Mesendoderm (in vitro differentiated cells): Measurements from ENCODE around the gene CENPM.

Source experiments
- DNase-seq: peaks from one replicate; pipeline ENCODE4 v3.0.0; 2013
- H2AK5ac ChIP-seq: 2 replicates; pipeline ENCODE4 v1.6.1; 2013; ENCODE audit warnings: low read length, inconsistent platforms
- H2BK120ac ChIP-seq: 2 replicates; pipeline ENCODE4 v1.6.1; 2013; ENCODE audit warnings: low read depth, mild to moderate bottlenecking, low read length, moderate library complexity, mixed read lengths
- H2BK15ac ChIP-seq: replicated peaks from 2 replicates; pipeline ENCODE4 v1.6.1; 2013; ENCODE audit warnings: low read depth, mild to moderate bottlenecking, moderate library complexity
- H2BK5ac ChIP-seq: 2 replicates; pipeline ENCODE4 v1.6.1; 2013; ENCODE audit warnings: low read length, inconsistent platforms
- H3K18ac ChIP-seq: 2 replicates; pipeline ENCODE4 v1.6.1; 2013; ENCODE audit warnings: mild to moderate bottlenecking, low read length, mixed read lengths
- H3K23ac ChIP-seq: one replicate; pipeline ENCODE4 v1.6.1; 2013; ENCODE audit warnings: low read length
- H3K27ac ChIP-seq: 2 replicates; pipeline ENCODE4 v1.5.1; 2013; ENCODE audit warnings: low read depth, mild to moderate bottlenecking, inconsistent platforms, low read length, moderate library complexity
- H3K27me3 ChIP-seq: 2 replicates; pipeline ENCODE4 v1.6.1; 2013; ENCODE audit warnings: low read length, control low read depth, mild to moderate bottlenecking, inconsistent platforms; ENCODE audit not compliant: insufficient read depth, poor library complexity
- H3K36me3 ChIP-seq: 2 replicates; pipeline ENCODE4 v1.6.1; 2013; ENCODE audit warnings: low read length, inconsistent platforms; ENCODE audit not compliant: control insufficient read depth, insufficient read depth
- H3K4ac ChIP-seq: one replicate; pipeline ENCODE4 v1.6.1; 2013; ENCODE audit warnings: low read depth, mild to moderate bottlenecking, low read length, moderate library complexity
- H3K4me1 ChIP-seq: 2 replicates; pipeline ENCODE4 v1.6.1; 2013; ENCODE audit warnings: low read depth, low read length, inconsistent platforms; ENCODE audit not compliant: control insufficient read depth
- H3K4me2 ChIP-seq: 2 replicates; pipeline ENCODE4 v1.6.1; 2013; ENCODE audit warnings: low read length
- H3K4me3 ChIP-seq: 2 replicates; pipeline ENCODE4 v1.5.1; 2013; ENCODE audit warnings: mild to moderate bottlenecking, low read length
- H3K56ac ChIP-seq: one replicate; pipeline ENCODE4 v1.6.1; 2013; ENCODE audit warnings: low read length
- H3K79me1 ChIP-seq: 2 replicates; pipeline ENCODE4 v1.6.1; 2013; ENCODE audit warnings: low read length, inconsistent platforms
- H3K79me2 ChIP-seq: 2 replicates; pipeline ENCODE4 v1.6.1; 2013; ENCODE audit warnings: mild to moderate bottlenecking, low read length; ENCODE audit not compliant: control insufficient read depth, insufficient read depth
- H3K9ac ChIP-seq: 2 replicates; pipeline ENCODE4 v1.6.1; 2013; ENCODE audit warnings: low read length, inconsistent platforms
- H4K5ac ChIP-seq: one replicate; pipeline ENCODE4 v1.6.1; 2013; ENCODE audit warnings: low read length
- H4K8ac ChIP-seq: one replicate; pipeline ENCODE4 v1.6.1; 2013; ENCODE audit warnings: low read depth, mild to moderate bottlenecking, control low read depth, low read length, moderate library complexity
- WGBS: extraction: QIAGEN DNeasy Blood & Tissue Kit; methylation state at CpG from one replicate; pipeline ENCODE4 v1.1.7; 2013; ENCODE audit warnings: low lambda C conversion rate, missing lambda C conversion rate; ENCODE audit not compliant: insufficient coverage; ENCODE audit errors: extremely low coverage; 5-methylcytosine and 5-hydroxymethylcytosine counted together

Gene CENPM

GRCh38 chr22:41907436-41908401, 39.2 kb downstream of the CENPM start:
- Histone ChIP-seq H3K27ac (no peak overlapping the region), H3K79me2 (no peaks in the 10 kb centered on the region), H2BK120ac (no peak overlapping the region), H3K36me3 (peaks cover 5% of the 10 kb centered on the region), H3K4me1 (no peaks in the 10 kb centered on the region), H3K56ac (no peak overlapping the region), H3K23ac (no peak overlapping the region), H2BK15ac (no peak overlapping the region), H3K9ac (no peak overlapping the region), H3K4me3 (no peak overlapping the region), H3K79me1 (no peaks in the 10 kb centered on the region), H4K5ac (no peak overlapping the region), H4K8ac (no peak overlapping the region), H3K4me2 (no peak overlapping the region), H2BK5ac (no peak overlapping the region), H3K18ac (no peak overlapping the region), H3K4ac (no peak overlapping the region), H3K27me3 (peaks cover 23% of the 10 kb centered on the region), H2AK5ac (no peak overlapping the region)
- no CpG with 5 or more reads among the region's 10 CpGs for WGBS
- no peak for DNase-seq

DNA sequence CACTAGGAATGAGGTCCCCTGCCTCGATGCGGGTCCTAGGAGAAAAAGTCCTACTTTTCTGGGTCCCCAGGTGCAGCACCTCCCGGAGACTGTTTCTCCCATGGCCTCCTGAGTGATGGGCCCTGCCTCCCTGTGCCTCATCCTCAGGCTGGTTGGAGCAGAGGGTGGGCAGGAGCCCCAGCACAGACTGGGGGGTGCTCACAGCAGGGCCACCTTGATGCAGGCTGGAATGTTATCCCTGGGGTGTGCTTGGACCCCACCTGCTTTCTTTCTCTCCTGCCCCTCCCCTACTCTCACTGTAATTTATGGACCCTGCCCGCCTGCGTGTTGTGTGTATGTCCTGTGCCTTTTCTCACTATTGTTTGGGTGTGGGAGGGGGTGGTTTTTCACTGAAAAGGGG, 40.1 kb downstream of the CENPM start:
- peaks cover 14% of the 10 kb centered on the region for H3K27me3 ChIP-seq
- H3K56ac ChIP-seq, result no peak overlapping the region
- H2BK15ac ChIP-seq, result no peak overlapping the region
- no peak overlapping the region for H4K8ac ChIP-seq
- no peak overlapping the region for H2BK5ac ChIP-seq
- no peak overlapping the region for H2BK120ac ChIP-seq
- H3K9ac ChIP-seq, result no peak overlapping the region
- no peaks in the 10 kb centered on the region for H3K4me1 ChIP-seq
- no peak for DNase-seq
- peaks cover 10% of the 10 kb centered on the region for H3K36me3 ChIP-seq
- H3K4me2 ChIP-seq, result no peak overlapping the region
- H3K23ac ChIP-seq, result no peak overlapping the region
- H3K79me1 ChIP-seq, result no peaks in the 10 kb centered on the region
- H3K4ac ChIP-seq, result no peak overlapping the region
- H3K27ac ChIP-seq, result no peak overlapping the region
- H3K79me2 ChIP-seq, result no peaks in the 10 kb centered on the region
- H4K5ac ChIP-seq, result no peak overlapping the region
- H3K4me3 ChIP-seq, result no peak overlapping the region
- no CpG with 5 or more reads among the region's 5 CpGs for WGBS
- no peak overlapping the region for H2AK5ac ChIP-seq
- H3K18ac ChIP-seq, result no peak overlapping the region

GRCh38 chr22:41905411-41906202, 41.3 kb downstream of the CENPM start:
- Histone ChIP-seq H4K5ac (no peak overlapping the region), H3K79me2 (no peaks in the 10 kb centered on the region), H3K9ac (no peak overlapping the region), H3K23ac (no peak overlapping the region), H3K27ac (no peak overlapping the region), H2AK5ac (no peak overlapping the region), H2BK120ac (no peak overlapping the region), H3K4me2 (no peak overlapping the region), H3K36me3 (peaks cover 10% of the 10 kb centered on the region), H3K56ac (no peak overlapping the region), H3K4ac (no peak overlapping the region), H3K4me3 (no peak overlapping the region), H2BK15ac (no peak overlapping the region), H3K79me1 (no peaks in the 10 kb centered on the region), H3K27me3 (peaks cover 4% of the 10 kb centered on the region), H2BK5ac (no peak overlapping the region), H4K8ac (no peak overlapping the region), H3K4me1 (no peaks in the 10 kb centered on the region), H3K18ac (no peak overlapping the region)
- no CpG with 5 or more reads among the region's 23 CpGs for WGBS
- no peak for DNase-seq

DNA sequence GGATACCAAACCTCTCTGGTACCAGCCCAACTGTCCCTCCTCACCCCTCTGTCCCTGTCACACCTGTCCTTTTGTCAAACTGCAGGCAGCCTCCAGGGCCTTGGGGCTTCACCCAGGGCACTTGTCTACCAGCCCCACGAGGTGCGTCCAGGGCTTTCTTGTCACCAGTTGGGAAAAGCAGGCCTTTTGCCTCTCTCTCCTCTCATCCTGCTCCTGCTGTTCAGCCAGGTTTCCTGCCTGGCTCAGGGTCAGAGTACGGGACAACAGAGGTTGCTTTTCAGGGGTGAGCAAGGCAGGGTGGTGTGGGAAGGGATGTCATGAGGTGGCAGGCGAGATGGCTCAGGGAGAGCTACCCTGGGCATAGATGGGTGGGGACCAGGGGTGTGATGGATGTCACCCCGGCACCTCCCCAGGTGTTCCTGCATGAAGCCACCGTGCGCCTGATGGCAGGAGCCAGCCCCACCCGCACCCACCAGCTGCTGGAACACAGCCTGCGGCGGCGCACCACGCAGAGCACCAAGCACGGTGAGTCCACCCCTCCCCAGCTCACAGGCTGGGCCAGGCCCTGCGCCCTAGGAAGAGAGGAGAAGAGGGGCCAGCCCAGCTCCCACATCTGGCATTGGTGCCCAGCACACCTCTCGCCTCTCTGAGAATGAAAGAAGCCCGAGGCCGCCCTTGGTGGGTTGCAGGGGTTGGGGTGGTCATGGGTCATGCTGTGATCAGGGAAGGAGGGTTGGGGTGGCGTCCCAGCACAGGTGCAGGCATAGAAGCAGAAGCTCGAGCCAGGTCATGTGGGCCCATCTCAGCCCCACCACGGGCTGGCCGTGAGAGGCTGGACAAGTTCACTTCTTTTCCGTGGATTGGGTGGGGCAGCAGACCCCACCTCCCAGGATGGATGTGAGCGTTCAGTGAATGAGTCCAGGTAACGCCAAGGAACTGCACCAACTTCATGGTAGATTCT, 42.2 kb downstream of the CENPM start:
- H3K56ac ChIP-seq, result no peak overlapping the region
- H3K36me3 ChIP-seq, result peaks cover 13% of the 10 kb centered on the region
- H3K27ac ChIP-seq, result no peak overlapping the region
- H3K4me2 ChIP-seq, result no peak overlapping the region
- whole genome bisulfite sequencing, result no CpG with 5 or more reads among the region's 24 CpGs
- no peaks in the 10 kb centered on the region for H3K79me1 ChIP-seq
- H3K4me3 ChIP-seq, result no peak overlapping the region
- H2AK5ac ChIP-seq, result no peak overlapping the region
- H3K27me3 ChIP-seq, result no peaks in the 10 kb centered on the region
- H2BK5ac ChIP-seq, result no peak overlapping the region
- H3K4ac ChIP-seq, result no peak overlapping the region
- no peak overlapping the region for H3K18ac ChIP-seq
- H3K9ac ChIP-seq, result no peak overlapping the region
- H3K23ac ChIP-seq, result no peak overlapping the region
- no peaks in the 10 kb centered on the region for H3K4me1 ChIP-seq
- no peak overlapping the region for H4K5ac ChIP-seq
- no peak overlapping the region for H2BK120ac ChIP-seq
- no peak overlapping the region for H4K8ac ChIP-seq
- DNase-seq, result no peak
- no peak overlapping the region for H2BK15ac ChIP-seq
- H3K79me2 ChIP-seq, result no peaks in the 10 kb centered on the region

DNA sequence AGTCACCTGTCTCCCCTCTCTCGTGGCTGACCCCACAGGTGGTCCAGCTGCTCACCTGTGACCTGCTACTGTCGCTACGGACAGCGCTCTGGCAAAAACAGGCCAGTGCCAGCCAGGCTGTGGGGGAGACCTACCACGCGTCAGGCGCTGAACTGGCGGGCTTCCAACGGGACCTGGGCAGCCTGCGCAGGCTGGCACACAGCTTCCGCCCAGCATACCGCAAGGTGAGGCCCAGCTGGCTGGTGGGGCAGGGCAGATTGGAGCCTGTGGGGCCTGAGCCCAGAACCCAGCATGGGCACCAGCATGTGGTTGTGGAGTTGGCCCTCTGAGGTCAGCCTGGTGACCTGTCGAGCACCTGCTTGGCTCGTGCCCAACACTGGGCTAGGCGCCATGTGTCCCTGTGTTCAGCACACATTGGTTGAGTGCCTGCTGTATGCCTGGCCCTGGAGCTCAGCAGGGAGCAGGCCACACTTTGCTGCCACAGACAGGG, 44.0 kb downstream of the CENPM start:
- no peak overlapping the region for H4K8ac ChIP-seq
- H3K56ac ChIP-seq, result no peak overlapping the region
- no CpG with 5 or more reads among the region's 15 CpGs for WGBS
- H3K4me3 ChIP-seq, result no peak overlapping the region
- H2BK5ac ChIP-seq, result no peak overlapping the region
- H2AK5ac ChIP-seq, result no peak overlapping the region
- H3K79me2 ChIP-seq, result no peaks in the 10 kb centered on the region
- no peak overlapping the region for H3K27ac ChIP-seq
- H3K23ac ChIP-seq, result no peak overlapping the region
- DNase-seq, result no peak
- H2BK120ac ChIP-seq, result no peak overlapping the region
- no peak overlapping the region for H2BK15ac ChIP-seq
- no peaks in the 10 kb centered on the region for H3K27me3 ChIP-seq
- H3K36me3 ChIP-seq, result peaks cover 22% of the 10 kb centered on the region
- no peak overlapping the region for H4K5ac ChIP-seq
- H3K4ac ChIP-seq, result no peak overlapping the region
- no peak overlapping the region for H3K9ac ChIP-seq
- no peaks in the 10 kb centered on the region for H3K79me1 ChIP-seq
- no peak overlapping the region for H3K4me2 ChIP-seq
- H3K18ac ChIP-seq, result no peak overlapping the region
- no peaks in the 10 kb centered on the region for H3K4me1 ChIP-seq
